ENCODE data around the gene ABHD11.

ABHD11 gene

GRCh38 chr7:73761854-73762658, 23.5 kb upstream of the ABHD11 start:
- DNase-seq (ENCODE audit: low read depth): no peak
- TF ChIP-seq, protein P1, sequence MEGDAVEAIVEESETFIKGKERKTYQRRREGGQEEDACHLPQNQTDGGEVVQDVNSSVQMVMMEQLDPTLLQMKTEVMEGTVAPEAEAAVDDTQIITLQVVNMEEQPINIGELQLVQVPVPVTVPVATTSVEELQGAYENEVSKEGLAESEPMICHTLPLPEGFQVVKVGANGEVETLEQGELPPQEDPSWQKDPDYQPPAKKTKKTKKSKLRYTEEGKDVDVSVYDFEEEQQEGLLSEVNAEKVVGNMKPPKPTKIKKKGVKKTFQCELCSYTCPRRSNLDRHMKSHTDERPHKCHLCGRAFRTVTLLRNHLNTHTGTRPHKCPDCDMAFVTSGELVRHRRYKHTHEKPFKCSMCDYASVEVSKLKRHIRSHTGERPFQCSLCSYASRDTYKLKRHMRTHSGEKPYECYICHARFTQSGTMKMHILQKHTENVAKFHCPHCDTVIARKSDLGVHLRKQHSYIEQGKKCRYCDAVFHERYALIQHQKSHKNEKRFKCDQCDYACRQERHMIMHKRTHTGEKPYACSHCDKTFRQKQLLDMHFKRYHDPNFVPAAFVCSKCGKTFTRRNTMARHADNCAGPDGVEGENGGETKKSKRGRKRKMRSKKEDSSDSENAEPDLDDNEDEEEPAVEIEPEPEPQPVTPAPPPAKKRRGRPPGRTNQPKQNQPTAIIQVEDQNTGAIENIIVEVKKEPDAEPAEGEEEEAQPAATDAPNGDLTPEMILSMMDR (IDR thresholded peaks at IDR 0.05; ENCODE audit: low read length, missing control alignments): no peak
- H3K4me3 ChIP-seq (replicated peaks; ENCODE audit: low read depth, low read length): no peak overlapping the region

GRCh38 chr7:73758581-73759138, 20.1 kb upstream of the ABHD11 start:
- DNase-seq (ENCODE audit: low read depth): no peak
- TF ChIP-seq, protein P1 (IDR thresholded peaks at IDR 0.05; ENCODE audit: low read length, missing control alignments): no peak
- no peak overlapping the region for H3K4me3 ChIP-seq (replicated peaks; ENCODE audit: low read depth, low read length)

DNA sequence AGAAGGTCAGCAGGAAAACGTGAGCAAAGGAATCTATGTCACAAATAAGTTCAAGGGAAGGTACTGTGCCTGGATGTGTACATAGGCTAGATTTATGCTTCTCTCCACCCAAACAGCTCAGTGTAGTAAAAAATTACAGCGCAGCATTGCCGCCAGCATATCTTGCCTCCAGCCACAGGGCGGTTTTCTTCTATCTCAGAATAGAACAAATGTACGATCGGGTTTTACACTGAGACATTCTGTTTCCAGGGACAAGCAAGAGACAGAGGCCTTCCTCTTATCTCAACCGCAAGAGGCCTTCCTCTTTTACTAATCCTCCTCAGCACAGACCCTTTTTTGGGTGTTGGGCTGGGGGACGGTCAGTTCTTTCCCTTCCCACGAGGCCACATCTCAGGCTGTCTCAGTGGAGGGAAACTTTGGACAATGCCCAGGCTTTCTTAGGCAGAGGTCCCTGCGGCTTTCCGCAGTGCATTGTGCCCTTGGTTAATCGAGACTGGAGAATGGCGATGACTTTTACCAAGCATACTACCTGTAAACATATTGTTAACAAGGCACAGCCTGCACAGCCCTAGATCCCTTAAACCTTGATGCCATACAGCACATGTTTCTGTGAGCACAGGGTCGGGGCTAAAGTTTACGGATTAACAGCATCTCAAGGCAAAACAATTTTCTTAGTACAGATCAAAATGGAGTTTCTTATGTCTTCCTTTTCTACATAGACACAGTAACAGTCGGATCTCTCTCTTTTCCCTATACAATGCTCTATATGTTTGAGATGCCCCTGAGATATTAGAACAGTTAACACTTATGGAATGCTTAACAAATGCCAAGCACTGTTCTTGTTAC, 11.6 kb upstream of the ABHD11 start:
- H3K4me3 ChIP-seq (replicated peaks; ENCODE audit: low read depth, low read length): no peak overlapping the region
- DNase-seq (ENCODE audit: low read depth): no peak
- TF ChIP-seq, protein P1 (IDR thresholded peaks at IDR 0.05; ENCODE audit: low read length, missing control alignments): no peak

DNA sequence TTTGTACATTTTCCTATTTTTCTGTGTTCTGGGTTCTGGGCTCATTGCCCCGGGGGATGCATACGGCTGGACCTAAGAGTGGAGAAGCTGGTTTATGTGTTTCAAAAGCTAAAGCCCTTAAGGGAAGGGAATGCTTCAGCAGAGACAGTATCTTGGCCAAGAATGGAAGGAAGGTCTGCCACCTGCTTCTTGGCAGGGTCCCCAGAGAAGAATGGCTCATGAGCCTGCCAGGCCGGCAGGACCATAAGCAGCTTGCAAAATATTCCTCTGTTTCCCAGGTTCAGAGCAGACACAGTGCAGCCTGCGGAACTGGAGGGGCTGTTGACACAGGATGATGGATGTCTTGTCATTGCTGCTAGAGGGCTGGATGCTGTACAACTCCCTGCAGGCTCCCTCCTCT, 7.8 kb upstream of the ABHD11 start:
- TF ChIP-seq, protein P1 (IDR thresholded peaks at IDR 0.05; ENCODE audit: low read length, missing control alignments): no peak
- no peak for DNase-seq (ENCODE audit: low read depth)

GRCh38 chr7:73742753-73743641, 4.4 kb upstream of the ABHD11 start:
- no peak overlapping the region for H3K4me3 ChIP-seq (replicated peaks; ENCODE audit: low read depth, low read length)
- DNase-seq (ENCODE audit: low read depth): no peak
- TF ChIP-seq, protein P1 (IDR thresholded peaks at IDR 0.05; ENCODE audit: low read length, missing control alignments): no peak

More for the DNA sequence above, 7.8 kb upstream of the ABHD11 start:
- no peak overlapping the region for H3K4me3 ChIP-seq (replicated peaks; ENCODE audit: low read depth, low read length)

GRCh38 chr7:73742338-73742752, 3.7 kb upstream of the ABHD11 start:
- TF ChIP-seq, protein P1 (IDR thresholded peaks at IDR 0.05; ENCODE audit: low read length, missing control alignments): no peak
- H3K4me3 ChIP-seq (replicated peaks; ENCODE audit: low read depth, low read length): no peak overlapping the region
- no peak for DNase-seq (ENCODE audit: low read depth)

Measured in fibroblast of pulmonary artery (primary cell).